ENCODE results near the gene DOCK4.

DNA sequence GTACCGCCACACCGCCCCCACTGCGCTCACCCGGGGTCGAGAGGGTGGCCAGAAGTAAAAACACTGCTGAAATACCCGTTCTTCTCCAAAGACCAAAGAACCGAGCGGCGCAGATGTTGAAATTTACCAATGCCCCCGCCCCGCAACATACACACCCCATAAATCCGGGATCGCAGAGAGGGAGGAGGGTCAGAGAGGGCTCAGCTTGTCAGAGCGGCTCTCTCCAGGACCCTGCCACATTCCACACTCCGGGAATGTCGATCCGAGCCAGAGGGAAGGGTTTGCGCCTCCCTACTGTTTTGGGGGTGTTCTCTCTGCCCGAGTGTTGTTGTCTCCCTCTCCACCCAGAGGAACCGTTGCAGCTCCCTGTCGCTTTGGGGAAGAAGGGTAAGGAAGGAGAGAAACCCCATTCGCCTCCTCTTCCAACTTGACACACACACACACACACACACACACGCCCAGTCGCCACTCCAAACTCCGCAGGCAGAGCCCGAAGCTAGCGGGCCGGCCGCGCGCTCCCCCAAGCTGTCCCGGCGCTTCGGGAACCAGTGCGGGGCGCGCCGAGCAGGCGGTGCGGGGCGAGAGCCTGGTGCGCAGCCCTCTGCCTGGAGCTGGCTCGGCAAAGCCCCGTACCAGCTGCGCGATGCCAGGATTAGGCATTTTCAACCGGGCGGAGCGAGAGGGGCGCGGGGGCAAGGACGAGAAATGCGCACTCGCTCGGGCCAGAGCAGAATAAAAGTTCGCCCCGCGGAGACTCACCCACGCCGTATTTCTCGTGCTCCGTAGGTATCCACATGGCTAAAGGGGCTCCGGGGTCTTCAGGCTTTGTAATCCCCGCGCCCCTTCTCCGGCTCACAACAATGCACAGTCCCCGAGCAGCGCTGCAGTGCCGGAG is 609 bp downstream of the DOCK4 start:
- TF ChIP-seq, protein P1, sequence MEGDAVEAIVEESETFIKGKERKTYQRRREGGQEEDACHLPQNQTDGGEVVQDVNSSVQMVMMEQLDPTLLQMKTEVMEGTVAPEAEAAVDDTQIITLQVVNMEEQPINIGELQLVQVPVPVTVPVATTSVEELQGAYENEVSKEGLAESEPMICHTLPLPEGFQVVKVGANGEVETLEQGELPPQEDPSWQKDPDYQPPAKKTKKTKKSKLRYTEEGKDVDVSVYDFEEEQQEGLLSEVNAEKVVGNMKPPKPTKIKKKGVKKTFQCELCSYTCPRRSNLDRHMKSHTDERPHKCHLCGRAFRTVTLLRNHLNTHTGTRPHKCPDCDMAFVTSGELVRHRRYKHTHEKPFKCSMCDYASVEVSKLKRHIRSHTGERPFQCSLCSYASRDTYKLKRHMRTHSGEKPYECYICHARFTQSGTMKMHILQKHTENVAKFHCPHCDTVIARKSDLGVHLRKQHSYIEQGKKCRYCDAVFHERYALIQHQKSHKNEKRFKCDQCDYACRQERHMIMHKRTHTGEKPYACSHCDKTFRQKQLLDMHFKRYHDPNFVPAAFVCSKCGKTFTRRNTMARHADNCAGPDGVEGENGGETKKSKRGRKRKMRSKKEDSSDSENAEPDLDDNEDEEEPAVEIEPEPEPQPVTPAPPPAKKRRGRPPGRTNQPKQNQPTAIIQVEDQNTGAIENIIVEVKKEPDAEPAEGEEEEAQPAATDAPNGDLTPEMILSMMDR (IDR thresholded peaks at IDR 0.05): no peak
- TF ChIP-seq POLR2A (IDR thresholded peaks at IDR 0.05): no peak

Data from testis (tissue), 2 donors.